Measurements from ENCODE around the gene SIN3A.
"Not testable (repeated sequence)": the region's sequence is repeated elsewhere in the genome, so short reads cannot be mapped to it uniquely, and the experiment has no call there.

The SIN3A gene

GRCh38 chr15:75333654-75334419, 117.7 kb downstream of the SIN3A start:
- DNase-seq, result not testable (repeated sequence)

- DNase-seq, result not testable (repeated sequence)
Observed at GRCh38 chr15:75332093-75332492, 119.4 kb downstream of the SIN3A start.

GRCh38 chr15:75329571-75329970, 121.9 kb downstream of the SIN3A start:
- no peak for DNase-seq

GRCh38 chr15:75328493-75329314, 122.8 kb downstream of the SIN3A start:
- DNase-seq, result no peak

- no peak for DNase-seq
Observed at GRCh38 chr15:75327491-75327890, 124.0 kb downstream of the SIN3A start.

- no peak for DNase-seq
Observed at GRCh38 chr15:75327005-75327404, 124.5 kb downstream of the SIN3A start.

GRCh38 chr15:75325922-75326321, 125.6 kb downstream of the SIN3A start:
- no peak for DNase-seq

- no peak for DNase-seq
Observed at GRCh38 chr15:75321711-75322110, 129.8 kb downstream of the SIN3A start.

Data from fibroblast of skin of back (primary cell).